Renal pelvis (tissue), 4 donors: Measurements from ENCODE around the gene PPFIBP1. TPM values are rescaled to one million over a fixed set of nuclear protein-coding genes. Genes with fewer than 3 reads are reported as not detected.
A peak's percentile ranks its signal among the peaks of the same experiment; 100 is the strongest.
"Not testable (repeated sequence)": the region's sequence is repeated elsewhere in the genome, so short reads cannot be mapped to it uniquely, and the experiment has no call there.

Experiments used
- DNase-seq: peaks from one replicate; pipeline ENCODE4 v3.0.0-alpha.2; 2013
- polyA plus RNA-seq, 3 donors: library from polyadenylated mRNA; unstranded; fragments of 120-200 nt; gene quantifications; one replicate each; pipeline ENCODE4 v1.2.1, GENCODE V29; 2013; ENCODE audit not compliant: insufficient read length in 3 of 3

The PPFIBP1 gene
- polyA plus RNA-seq, 3 donors, result 66.3 to 136 (median 112) TPM

GRCh38 chr12:27652174-27652763 is 128.3 kb downstream of the PPFIBP1 start:
- peak; percentile 77 for DNase-seq

- DNase-seq, result no peak
Observed at GRCh38 chr12:27653661-27654060, 129.7 kb downstream of the PPFIBP1 start.

DNA sequence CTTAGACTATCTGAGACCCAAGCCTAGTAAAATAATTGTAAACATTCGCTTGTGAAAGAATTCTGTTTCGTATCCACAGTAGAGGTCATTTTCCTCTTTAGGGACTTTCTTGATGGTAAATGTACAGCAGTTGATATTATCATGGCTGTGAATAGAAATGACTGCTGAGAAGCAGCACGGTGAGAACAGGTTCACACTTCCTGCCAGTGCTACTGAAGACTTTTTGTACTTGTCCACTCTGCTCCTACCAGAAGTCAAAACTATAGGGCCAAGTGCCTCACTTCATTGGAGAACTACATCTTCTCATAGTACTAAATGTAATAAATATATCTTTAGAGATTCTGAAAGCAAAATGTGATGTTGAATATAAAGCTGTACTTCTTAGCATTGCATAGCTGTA is 131.5 kb downstream of the PPFIBP1 start:
- DNase-seq, result not testable (repeated sequence)

DNA sequence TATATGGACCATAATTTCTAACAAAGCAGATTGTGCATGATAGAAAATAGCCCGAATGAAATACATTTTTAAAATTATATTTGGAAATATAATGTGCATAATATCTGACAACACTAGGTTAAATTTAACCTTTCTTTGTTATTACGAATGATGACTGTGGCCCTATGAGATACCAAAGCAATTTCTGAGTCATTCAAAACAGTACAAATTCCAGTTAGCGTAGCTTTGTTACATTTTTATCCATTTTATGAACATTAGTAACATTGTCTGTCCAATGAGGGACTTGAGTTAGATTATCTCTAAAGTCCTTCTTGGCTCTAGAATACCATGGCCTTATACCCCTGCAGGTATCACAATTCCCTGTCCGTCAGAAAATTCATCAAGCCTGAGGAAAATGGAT is 133.3 kb downstream of the PPFIBP1 start:
- no peak for DNase-seq

GRCh38 chr12:27665704-27666103 is 141.7 kb downstream of the PPFIBP1 start:
- DNase-seq, result no peak

- DNase-seq, result no peak
Observed at GRCh38 chr12:27666510-27666909, 142.5 kb downstream of the PPFIBP1 start.

GRCh38 chr12:27667540-27667939 is 143.5 kb downstream of the PPFIBP1 start:
- DNase-seq, result no peak

DNA sequence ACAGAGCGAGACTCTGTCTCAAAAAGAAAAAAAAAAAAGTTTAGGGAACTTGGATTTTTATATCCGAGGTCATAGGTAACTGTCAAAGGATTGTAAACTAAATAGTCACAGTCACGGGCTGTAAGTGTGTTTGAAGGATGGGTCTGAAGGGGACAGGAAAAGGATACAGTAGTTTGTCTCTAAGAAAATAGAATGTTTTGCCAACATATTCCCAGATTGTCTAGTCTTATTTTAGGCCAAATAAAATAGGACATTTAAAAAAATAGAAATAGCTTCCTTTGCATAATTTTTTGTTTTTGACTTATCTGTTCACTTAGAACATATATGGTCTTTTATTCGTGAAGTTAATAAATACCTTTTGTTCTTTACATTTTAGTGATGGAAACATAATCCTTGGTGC is 148.0 kb downstream of the PPFIBP1 start:
- DNase-seq, result peak; percentile 30

GRCh38 chr12:27672643-27673042 is 148.6 kb downstream of the PPFIBP1 start:
- no peak for DNase-seq

DNA sequence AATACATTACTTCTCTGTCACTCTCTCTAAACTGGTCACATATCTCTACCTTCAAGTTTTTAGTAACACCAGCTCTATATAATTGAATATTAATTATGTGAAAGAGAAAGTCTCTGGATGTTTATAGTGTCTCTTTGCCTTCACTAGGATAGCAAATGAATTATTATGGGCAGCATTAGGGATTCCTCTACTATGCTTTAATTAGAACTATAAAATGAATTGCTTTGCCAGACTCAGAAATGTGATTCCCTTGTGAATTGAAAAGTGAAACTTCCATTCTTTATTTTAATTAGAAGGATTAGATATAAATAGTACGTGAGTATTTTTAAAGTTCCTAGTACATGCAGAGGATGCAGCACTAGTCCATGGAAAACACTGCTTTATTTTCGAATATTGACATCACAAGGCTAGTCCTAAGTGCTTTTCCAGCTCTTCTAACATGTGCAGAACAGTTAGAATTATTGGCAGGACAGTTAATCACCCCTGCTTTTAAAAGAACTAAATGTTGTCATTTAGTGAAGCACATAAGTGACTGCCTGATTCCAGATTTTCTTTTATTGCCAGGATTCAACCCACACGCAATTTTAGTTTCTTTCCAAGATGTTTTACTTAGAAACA is 149.2 kb downstream of the PPFIBP1 start:
- DNase-seq, result no peak

GRCh38 chr12:27674989-27675388 is 151.0 kb downstream of the PPFIBP1 start:
- DNase-seq, result no peak

DNA sequence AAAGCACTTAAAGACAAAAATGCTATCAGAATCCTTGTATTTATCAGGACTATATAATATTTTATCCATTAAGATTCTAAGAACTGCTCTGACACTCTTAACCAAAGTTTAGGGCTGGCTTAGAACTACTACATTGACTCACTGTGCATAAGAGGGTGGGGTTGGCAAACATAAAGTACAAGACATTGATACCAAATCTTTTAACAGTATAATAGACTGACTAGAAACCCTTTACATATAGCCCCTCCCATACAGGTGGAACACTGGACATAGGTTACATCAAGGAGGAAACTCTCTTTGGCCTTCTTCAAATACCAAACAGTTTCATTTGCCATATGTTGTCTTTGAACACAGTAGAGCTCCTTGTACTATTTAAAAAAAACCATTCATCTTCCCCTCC is 156.6 kb downstream of the PPFIBP1 start:
- no peak for DNase-seq

DNA sequence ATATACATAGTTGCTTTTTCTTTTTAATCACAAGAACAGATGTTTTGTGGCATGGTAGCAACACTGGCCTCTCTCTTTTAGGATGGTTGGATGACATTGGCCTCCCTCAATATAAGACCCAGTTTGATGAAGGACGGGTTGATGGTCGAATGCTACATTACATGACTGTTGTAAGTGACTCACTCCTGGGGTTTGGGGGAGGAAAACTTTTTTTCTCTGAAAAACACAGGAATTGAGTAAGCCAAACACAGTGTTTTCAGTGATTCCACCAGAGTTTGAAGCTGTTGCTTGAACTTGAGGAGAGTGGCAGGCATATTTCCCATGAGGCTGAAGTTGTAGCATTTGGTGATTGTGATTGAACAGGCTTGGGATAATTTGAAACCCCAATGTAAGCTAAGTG is 158.5 kb downstream of the PPFIBP1 start:
- no peak for DNase-seq

- no peak for DNase-seq
Observed at GRCh38 chr12:27685274-27685673, 161.3 kb downstream of the PPFIBP1 start.

DNA sequence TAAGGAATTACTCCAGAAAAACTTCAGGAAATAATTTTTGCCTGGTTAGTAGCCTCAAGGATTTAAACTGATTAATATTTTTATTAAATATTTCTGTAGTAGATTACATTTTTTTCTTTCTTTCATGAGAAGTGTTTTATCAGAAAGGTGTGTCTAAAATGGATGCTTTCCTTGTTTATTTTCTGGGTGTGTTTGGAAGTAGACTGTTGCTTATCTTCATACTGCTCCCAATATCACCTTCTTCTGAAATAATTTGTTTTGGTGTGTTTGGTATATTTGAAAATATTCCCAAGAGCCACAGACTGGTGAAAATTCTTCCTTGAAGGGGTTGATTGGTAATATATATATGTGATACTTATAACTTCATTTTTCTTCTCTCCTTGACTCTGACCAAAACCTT is 162.1 kb downstream of the PPFIBP1 start:
- no peak for DNase-seq

- DNase-seq, result no peak
Observed at GRCh38 chr12:27688671-27689070, 164.7 kb downstream of the PPFIBP1 start.

- no peak for DNase-seq
Observed at GRCh38 chr12:27689558-27690180, 165.7 kb downstream of the PPFIBP1 start.

DNA sequence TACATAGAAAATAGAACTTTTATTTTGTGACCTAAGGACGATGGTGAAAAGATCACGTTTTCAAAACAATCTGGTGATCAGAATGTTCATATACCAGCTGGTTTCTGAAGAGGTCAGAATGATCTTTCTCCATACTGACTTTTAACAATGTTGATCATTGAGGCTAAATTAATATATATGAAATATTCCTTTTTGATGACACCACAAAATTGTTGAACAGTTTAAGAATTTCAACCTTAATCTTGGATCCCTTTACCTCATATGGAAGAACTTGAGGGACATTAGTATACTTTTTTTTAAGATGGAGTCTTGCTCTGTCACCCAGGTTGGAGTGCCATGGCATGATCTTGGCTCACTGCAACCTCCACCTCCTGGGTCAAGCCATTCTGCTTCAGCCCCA is 169.4 kb downstream of the PPFIBP1 start:
- no peak for DNase-seq

DNA sequence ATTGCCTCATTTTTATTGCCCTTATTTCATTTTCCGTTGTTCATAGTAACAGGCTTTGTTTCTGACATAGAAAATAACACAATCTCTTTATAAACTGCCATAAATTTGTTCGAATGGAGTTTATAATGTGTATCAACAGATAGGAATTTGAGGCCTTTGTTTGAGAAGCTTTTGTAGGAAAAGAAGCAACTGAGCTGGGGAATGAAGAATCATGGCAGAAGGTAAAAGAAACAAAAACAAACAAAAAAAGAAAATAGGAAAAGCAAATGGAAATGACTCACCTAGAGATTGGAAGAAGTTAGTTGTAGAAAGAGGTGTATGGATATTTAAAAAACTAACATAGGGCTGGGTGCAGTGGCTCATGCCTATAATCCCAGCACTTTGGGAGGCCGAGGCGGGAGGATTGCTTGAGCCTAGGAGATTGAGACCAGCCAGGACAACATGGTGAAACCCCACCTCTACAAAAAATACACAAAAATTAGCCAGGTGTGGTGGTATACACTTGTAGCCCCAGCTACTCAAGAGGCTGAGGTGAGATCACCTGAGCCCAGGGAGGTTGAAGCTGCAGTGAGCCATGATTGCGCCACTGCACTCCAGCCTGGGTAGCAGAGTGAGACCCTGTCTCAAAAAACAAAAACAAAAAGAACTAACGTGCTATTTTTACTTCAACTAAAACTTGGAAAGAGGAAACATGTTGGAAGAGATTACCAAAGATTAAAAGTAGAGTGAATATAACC is 171.7 kb downstream of the PPFIBP1 start:
- no peak for DNase-seq

DNA sequence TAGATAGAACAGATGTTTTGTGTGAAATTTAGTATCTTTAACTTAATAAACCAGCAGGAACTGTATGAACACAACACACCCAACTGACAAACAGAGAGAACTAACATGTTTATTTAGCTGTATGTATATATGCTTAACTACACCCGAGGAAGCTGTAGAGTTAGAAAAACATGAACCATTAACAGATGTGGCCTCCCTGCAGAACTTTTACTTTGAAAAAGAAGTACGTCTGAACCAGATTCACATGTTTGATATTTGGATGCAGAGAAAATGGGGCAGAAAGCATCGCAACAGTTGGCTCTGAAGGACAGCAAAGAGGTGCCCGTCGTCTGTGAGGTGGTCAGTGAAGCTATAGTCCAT is 172.3 kb downstream of the PPFIBP1 start, which contains the start of gene REP15:
REP15 (plus strand) TSS at position 155 of the 360 bp plus-strand sequence; CDS start at position 271, 116 bp downstream.
- no peak for DNase-seq

- no peak for DNase-seq
Observed at GRCh38 chr12:27696864-27697564, 173.0 kb downstream of the PPFIBP1 start.
